H1 (cell line): ENCODE results near the gene DUXB. TPM values are rescaled to one million over a fixed set of nuclear protein-coding genes. Genes with fewer than 3 reads are reported as not detected.

ENCODE experiments used
- BRCA1 ChIP-seq: IDR thresholded peaks from 2 replicates; pipeline ENCODE4 v1.6.1; 2012; ENCODE audit warnings: low read depth, low read length, improper control_type of control experiment
- E2F6 ChIP-seq: IDR thresholded peaks from 2 replicates; pipeline ENCODE4 v1.6.1; 2012; ENCODE audit warnings: inconsistent platforms
- HDAC2 ChIP-seq, 2 experiments: fragments of 300-600 bp in 1 of 2; sonication (generic) in 1 of 2; IDR thresholded peaks; 2 replicates each; pipeline ENCODE4 v1.6.1; 2011 to 2012; ENCODE audit warnings: low read depth in 2 of 2, low read length in 2 of 2, mild to moderate bottlenecking in 2 of 2, moderate library complexity in 2 of 2, borderline replicate concordance in 1 of 2, inconsistent platforms in 1 of 2
- PHF8 ChIP-seq: fragments of 200-600 bp; sonication (generic); conservative IDR thresholded peaks from 2 replicates; pipeline ENCODE4 v1.7.1; 2012; ENCODE audit warnings: low read depth, mild to moderate bottlenecking, inconsistent platforms, low read length, moderate library complexity
- polyA plus RNA-seq, 7 experiments: library from polyadenylated mRNA; depleted of rRNA in 3 of 7; stranded (reverse) in 5 of 7; unstranded in 2 of 7; fragments of >200 nt in 5 of 7; fragments of 200-250 nt in 2 of 7; gene quantifications; 1 replicate in 5 of 7; 2 replicates in 1 of 7; 4 replicates in 1 of 7; pipeline versions ENCODE4 v1.2.1 to v1.2.3, GENCODE V29; 2011 to 2013; ENCODE audit warnings: missing spikeins in 2 of 7, mixed read lengths in 2 of 7
- total RNA-seq: library from RNA; stranded (reverse); fragmentation: NEBNext Ultra II Directional; extraction: Animal tissue kit (Norgen Biotek cat#: 25700); gene quantifications from 2 replicates; pipeline ENCODE4 v1.2.1, GENCODE V29; 2021

DUXB gene
- total and polyA plus RNA-seq, 2 of the 8 experiments (the other 6 are each of a cell fraction or from before 2014, with no cell fraction given), result not detected

DNA sequence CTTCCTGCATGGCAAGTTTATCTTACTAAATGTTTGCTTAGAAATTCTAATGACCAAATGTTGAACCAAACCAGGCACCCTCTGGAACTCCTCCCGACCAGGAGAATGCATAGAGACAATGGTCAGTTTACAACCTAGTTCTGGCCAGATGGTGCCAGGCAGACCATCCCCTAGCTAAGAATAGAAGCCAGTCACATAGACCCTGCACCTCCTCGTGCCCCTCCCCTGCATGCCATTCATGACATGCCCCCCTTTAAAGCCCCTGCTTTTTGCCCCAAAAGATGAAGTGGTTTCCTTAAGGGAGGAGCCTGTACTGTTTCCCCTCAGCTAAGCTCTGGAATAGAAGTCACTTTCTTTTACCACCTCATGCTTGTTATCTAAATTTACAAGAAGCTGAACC is 31.6 kb upstream of the DUXB start (continued):
- TF ChIP-seq E2F6 (no peak), HDAC2 (IDR thresholded peaks at IDR 0.05; ENCODE audit: borderline replicate concordance in 1 of 2, low read depth in 2 of 2, low read length in 2 of 2) (no peak), BRCA1 (no peak), PHF8 (no peak)
